Adrenal gland (tissue), 12 donors: ENCODE data around the gene PTPRN2. TPM values are rescaled to one million over a fixed set of nuclear protein-coding genes. Genes with fewer than 3 reads are reported as not detected.
A peak's percentile ranks its signal among the peaks of the same experiment; 100 is the strongest.

Experiments used
- DNase-seq, 7 donors: peaks; one replicate each; pipeline ENCODE4 v3.0.0-alpha.2; 2019 to 2020
- H3K27ac ChIP-seq, 5 donors: fragments of 200-600 bp; sonication (generic) in 4 of 5; 1 replicate in 3 of 5; 2 replicates in 2 of 5; pipeline versions ENCODE4 v1.5.1 to v1.8.0; 2016 to 2020; ENCODE audit warnings: mild to moderate bottlenecking in 1 of 5
- H3K27me3 ChIP-seq: fragments of 200-600 bp; 2 replicates; pipeline ENCODE4 v1.8.0; 2021
- H3K36me3 ChIP-seq, 2 donors: fragments of 200-600 bp; replicated peaks in 1 of 2; 1 replicate in 1 of 2; 2 replicates in 1 of 2; pipeline versions ENCODE4 v1.5.1 to v1.8.0; 2018 to 2022
- H3K4me1 ChIP-seq, 2 donors: fragments of 200-600 bp; replicated peaks in 1 of 2; 1 replicate in 1 of 2; 2 replicates in 1 of 2; pipeline versions ENCODE4 v1.5.1 to v1.8.0; 2018 to 2021
- H3K4me3 ChIP-seq, 4 donors: fragments of 200-600 bp; sonication (generic) in 3 of 4; one replicate each; pipeline ENCODE4 v1.5.1; 2016 to 2018
- H3K9me3 ChIP-seq, 3 donors: fragments of 200-600 bp; sonication (generic) in 1 of 3; replicated peaks in 1 of 3; 1 replicate in 2 of 3; 2 replicates in 1 of 3; pipeline versions ENCODE4 v1.5.1 to v1.8.0; 2016 to 2021
- POLR2A ChIP-seq, 2 donors: fragments of 450-650 bp; IDR thresholded peaks; one replicate each; pipeline ENCODE4 v1.6.1; 2017; ENCODE audit warnings: antibody characterized with exemption in 2 of 2, mild to moderate bottlenecking in 2 of 2, moderate library complexity in 1 of 2
- WGBS, 4 donors: extraction: QIAGEN DNeasy Blood & Tissue Kit in 2 of 4; methylation state at CpG; one replicate each; pipeline versions ENCODE4 v1.1.5 to v1.1.7; 2013 to 2017; 5-methylcytosine and 5-hydroxymethylcytosine counted together
- intact Hi-C, 2 donors: fragments of 100-400 bp; cut with DNase I; formaldehyde crosslinking; loops; one replicate each; pipeline versions ENCODE4 v1.14.1 to v1.15.0; 2022 to 2023
- polyA plus RNA-seq, 3 donors: library from polyadenylated mRNA; stranded (reverse); fragments of 200-250 nt in 2 of 3; fragments of 350-450 nt in 1 of 3; fragmentation: Illumina TruSeq in 1 of 3; extraction: RNeasy Lipid Tissue Mini Kit (QIAGEN cat#74804) in 1 of 3; gene quantifications; one replicate each; pipeline ENCODE4 v1.2.3, GENCODE V29; 2013 to 2014
- total RNA-seq, 9 donors: library from RNA; depleted of rRNA in 4 of 9; stranded (reverse); fragments of >200 nt in 4 of 9; fragments of 120-200 nt in 1 of 9; fragmentation: NEBNext Ultra II Directional in 1 of 9; extraction: Animal tissue kit (Norgen Biotek cat#: 25700) in 1 of 9; gene quantifications; one replicate each; pipeline versions ENCODE4 v1.1.0 to v1.2.4, GENCODE V29; 2013 to 2023
- TF ChIP-seq, protein P1 (sequence below), 6 experiments: fragments of 450-650 bp in 4 of 6; fragments of 200-600 bp in 2 of 6; sonication (generic) in 1 of 6; IDR thresholded peaks; 1 replicate in 5 of 6; 2 replicates in 1 of 6; pipeline versions ENCODE4 v1.5.1 to v1.8.0; 2016 to 2021; ENCODE audit warnings: antibody characterized with exemption in 6 of 6, mild to moderate bottlenecking in 2 of 6, moderate library complexity in 1 of 6
- donor health status: healthy with polysubstance abuse.
- donor health status: Bipolar disorder and iron deficiency.
- donor health status: DM: yes; HTN: yes; CAD: no.
- donor health status: DM: no; HTN: no; CAD: no.
- donor health status: DM: no; HTN: no; CAD: no.
- donor health status: DM: yes; HTN: yes; CAD: no.

PTPRN2 gene
- total and polyA plus RNA-seq, 12 donors, result 2.2 to 16.2 (median 3.4) TPM

DNA sequence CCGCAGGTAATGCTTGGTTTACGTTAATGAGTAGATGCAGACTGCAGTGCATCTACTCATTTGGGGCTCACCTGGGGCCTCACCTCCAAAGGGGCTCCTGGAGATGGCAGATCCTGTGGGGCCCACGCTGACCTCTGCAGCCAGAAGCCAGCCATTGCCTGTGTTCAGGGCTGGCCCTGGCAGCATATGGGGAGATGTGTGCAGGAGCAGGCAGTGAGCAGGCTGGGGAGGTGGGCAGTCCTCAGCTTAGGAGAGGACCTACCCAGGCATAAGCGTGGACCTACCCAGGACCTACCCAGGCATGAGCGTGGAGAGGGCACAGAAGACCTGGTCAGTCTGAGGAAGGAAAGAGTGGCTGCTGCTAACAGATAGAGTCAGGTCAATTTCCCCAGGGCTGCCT is 178.5 kb downstream of the PTPRN2 start:
- intact Hi-C loops, result no loop called here
- WGBS, 4 donors, result 78 to 89% (median 81%) methylated on average over 5 of the region's 5 CpGs
- Histone ChIP-seq H3K27me3 (peaks cover 3% of the 10 kb centered on the region), H3K27ac (no peak overlapping the region), H3K4me1 (no peaks in the 10 kb centered on the region), H3K4me3 (no peak overlapping the region), H3K9me3 (no peaks in the 10 kb centered on the region), H3K36me3 (no peaks in the 10 kb centered on the region)
- no peak for TF ChIP-seq POLR2A (IDR thresholded peaks at IDR 0.05)
- TF ChIP-seq, protein P1, sequence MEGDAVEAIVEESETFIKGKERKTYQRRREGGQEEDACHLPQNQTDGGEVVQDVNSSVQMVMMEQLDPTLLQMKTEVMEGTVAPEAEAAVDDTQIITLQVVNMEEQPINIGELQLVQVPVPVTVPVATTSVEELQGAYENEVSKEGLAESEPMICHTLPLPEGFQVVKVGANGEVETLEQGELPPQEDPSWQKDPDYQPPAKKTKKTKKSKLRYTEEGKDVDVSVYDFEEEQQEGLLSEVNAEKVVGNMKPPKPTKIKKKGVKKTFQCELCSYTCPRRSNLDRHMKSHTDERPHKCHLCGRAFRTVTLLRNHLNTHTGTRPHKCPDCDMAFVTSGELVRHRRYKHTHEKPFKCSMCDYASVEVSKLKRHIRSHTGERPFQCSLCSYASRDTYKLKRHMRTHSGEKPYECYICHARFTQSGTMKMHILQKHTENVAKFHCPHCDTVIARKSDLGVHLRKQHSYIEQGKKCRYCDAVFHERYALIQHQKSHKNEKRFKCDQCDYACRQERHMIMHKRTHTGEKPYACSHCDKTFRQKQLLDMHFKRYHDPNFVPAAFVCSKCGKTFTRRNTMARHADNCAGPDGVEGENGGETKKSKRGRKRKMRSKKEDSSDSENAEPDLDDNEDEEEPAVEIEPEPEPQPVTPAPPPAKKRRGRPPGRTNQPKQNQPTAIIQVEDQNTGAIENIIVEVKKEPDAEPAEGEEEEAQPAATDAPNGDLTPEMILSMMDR (IDR thresholded peaks at IDR 0.05), result no peak
- DNase-seq, result no peak

DNA sequence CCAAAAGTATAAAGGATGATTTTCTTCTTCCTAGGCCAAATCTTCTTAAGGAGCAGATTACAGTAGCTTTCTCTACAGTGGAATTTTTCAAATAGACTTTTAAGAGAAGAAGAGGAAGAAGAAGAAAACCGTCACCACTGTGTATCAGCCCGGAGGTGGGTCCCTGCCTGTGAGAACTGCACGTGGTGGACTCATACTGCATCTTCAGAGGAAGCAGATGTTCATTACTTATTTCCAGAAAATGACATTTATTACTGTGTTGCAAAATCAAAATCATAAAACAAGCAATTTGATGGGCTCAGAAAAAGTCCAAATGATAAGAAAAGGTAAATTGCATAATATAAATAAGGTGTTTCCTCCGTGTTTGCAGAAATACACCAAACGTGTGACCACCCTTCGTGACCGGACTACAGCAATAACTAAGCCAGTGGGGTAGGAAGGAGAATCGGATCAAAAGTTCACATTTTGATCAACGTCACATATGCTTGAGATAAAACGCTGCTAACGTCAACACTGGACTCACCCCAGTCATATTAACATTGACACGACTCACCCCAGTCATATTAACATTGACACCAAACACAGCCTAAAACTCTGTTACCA is 179.2 kb downstream of the PTPRN2 start:
- H3K9me3 ChIP-seq, result no peaks in the 10 kb centered on the region
- H3K4me1 ChIP-seq, result no peaks in the 10 kb centered on the region
- 54 to 63% (median 57%) methylated on average over 12 of the region's 12 CpGs for WGBS, 4 donors
- H3K36me3 ChIP-seq, result no peaks in the 10 kb centered on the region
- no peak for DNase-seq
- no peak overlapping the region for H3K27ac ChIP-seq
- H3K4me3 ChIP-seq, result no peak overlapping the region
- TF ChIP-seq POLR2A (IDR thresholded peaks at IDR 0.05), result no peak
- TF ChIP-seq, protein P1 (IDR thresholded peaks at IDR 0.05), result no peak
- intact Hi-C loops, result no loop called here
- H3K27me3 ChIP-seq, result peaks cover 3% of the 10 kb centered on the region

DNA sequence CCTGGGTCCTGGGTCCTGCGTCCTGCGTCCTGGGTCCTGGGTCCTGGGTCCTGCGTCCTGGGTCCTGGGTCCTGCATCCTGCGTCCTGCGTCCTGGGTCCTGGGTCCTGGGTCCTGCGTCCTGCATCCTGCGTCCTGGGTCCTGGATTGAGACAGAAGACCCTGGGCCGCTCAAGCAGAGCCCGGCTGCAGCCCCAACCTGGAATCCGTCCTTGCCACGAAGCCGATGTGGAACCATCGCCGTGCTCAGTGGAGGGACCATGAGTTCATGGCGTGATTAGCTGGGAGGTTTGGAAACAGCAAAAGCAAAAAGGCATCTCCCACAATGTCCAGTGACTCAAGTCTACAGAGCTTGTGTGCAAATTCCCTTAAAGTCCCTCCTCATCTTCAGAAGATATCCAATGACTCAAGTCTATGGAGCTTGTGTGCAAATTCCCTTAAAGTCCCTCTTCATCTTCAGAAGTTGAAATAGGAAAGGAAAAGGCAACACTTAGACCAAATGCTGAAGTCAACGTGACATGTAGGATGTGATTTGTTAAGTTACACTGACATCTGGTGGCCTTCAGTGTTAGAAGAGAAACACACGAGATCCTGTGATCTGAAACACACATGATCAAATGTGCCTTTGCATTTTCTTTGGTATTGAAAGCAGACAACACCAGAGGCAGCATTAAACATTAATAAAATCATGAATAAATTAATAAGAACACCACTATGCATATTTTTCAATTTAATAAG is 179.9 kb downstream of the PTPRN2 start:
- Histone ChIP-seq H3K4me3 (no peak overlapping the region), H3K27ac (no peak overlapping the region), H3K4me1 (no peaks in the 10 kb centered on the region), H3K9me3 (no peaks in the 10 kb centered on the region), H3K36me3 (no peaks in the 10 kb centered on the region), H3K27me3 (peaks cover 3% of the 10 kb centered on the region)
- no peak for DNase-seq
- TF ChIP-seq, protein P1 (IDR thresholded peaks at IDR 0.05), result peak in 5 of 6 experiments; percentile 20 to 42 (median 25)
- TF ChIP-seq POLR2A (IDR thresholded peaks at IDR 0.05), result no peak
- intact Hi-C loops, result no loop called here
- 64 to 72% (median 70%) methylated on average over 11 to 15 of the region's 17 CpGs for WGBS, 4 donors

DNA sequence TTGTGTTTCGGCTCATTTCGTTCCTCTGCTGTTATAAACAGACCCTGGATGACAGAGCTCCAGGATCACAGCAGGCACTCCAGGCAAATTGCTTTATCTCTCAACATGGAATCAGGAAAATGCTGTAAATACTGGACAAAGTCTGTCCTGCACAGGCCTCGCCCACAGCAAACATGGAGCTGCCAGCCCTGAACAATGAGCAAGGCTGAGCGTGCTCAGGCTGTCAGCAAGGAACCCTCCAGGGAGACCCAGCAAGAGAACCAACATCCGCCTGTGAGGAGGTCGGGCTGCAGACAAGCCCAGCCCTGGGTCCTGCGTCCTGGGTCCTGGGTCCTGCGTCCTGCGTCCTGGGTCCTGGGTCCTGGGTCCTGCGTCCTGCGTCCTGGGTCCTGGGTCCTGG is 180.8 kb downstream of the PTPRN2 start:
- Histone ChIP-seq H3K27ac (no peak overlapping the region), H3K4me3 (no peak overlapping the region), H3K9me3 (no peaks in the 10 kb centered on the region), H3K27me3 (peaks cover 3% of the 10 kb centered on the region), H3K36me3 (no peaks in the 10 kb centered on the region), H3K4me1 (no peaks in the 10 kb centered on the region)
- intact Hi-C loops, result no loop called here
- 63 to 76% (median 73%) methylated on average over 4 to 10 of the region's 11 CpGs for WGBS, 4 donors
- TF ChIP-seq POLR2A (IDR thresholded peaks at IDR 0.05), result no peak
- TF ChIP-seq, protein P1 (IDR thresholded peaks at IDR 0.05), result no peak
- DNase-seq, result no peak
